ENCODE results near the gene CREB1.

- no peak for TF ChIP-seq CTCF (conservative IDR thresholded peaks at IDR 0.05)
- TF ChIP-seq ZFX (IDR thresholded peaks at IDR 0.05): no peak
Observed at GRCh38 chr2:207616185-207616584, 86.4 kb downstream of the CREB1 start.
